Myocyte (in vitro differentiated cells): ENCODE data around the gene DTX3L. TPM values are rescaled to one million over a fixed set of nuclear protein-coding genes. Genes with fewer than 3 reads are reported as not detected.
"Not testable (repeated sequence)": the region's sequence is repeated elsewhere in the genome, so short reads cannot be mapped to it uniquely, and the experiment has no call there.

Experiments used
- DNase-seq: peaks from one replicate; pipeline ENCODE4 v3.0.0-alpha.2; 2012; ENCODE audit warnings: low read depth
- total RNA-seq: library from RNA; depleted of rRNA; stranded (reverse); fragments of >200 nt; gene quantifications from 2 replicates; pipeline ENCODE4 v1.2.3, GENCODE V29; 2014

Gene DTX3L
- total RNA-seq, 1 donor from 2014 or later = 19.6 TPM

- DNase-seq = peak; percentile 81
These were observed 3.5 kb upstream of the DTX3L start for GRCh38 chr3:122560680-122561079.

GRCh38 chr3:122562923-122563716, 1.0 kb upstream of the DTX3L start:
- DNase-seq = no peak

- peak; percentile 22 for DNase-seq
These were observed 467 bp upstream of the DTX3L start for GRCh38 chr3:122563717-122564025.

GRCh38 chr3:122568131-122568530, 4.0 kb downstream of the DTX3L start:
- not testable (repeated sequence) for DNase-seq

GRCh38 chr3:122568755-122569154, 4.6 kb downstream of the DTX3L start:
- no peak for DNase-seq

GRCh38 chr3:122572940-122573412, 8.8 kb downstream of the DTX3L start:
- DNase-seq = no peak

GRCh38 chr3:122576174-122576940, 12.2 kb downstream of the DTX3L start:
- peak; percentile 26 for DNase-seq

GRCh38 chr3:122577409-122578031, 13.4 kb downstream of the DTX3L start, which contains the start of gene PARP15:
TSS of gene PARP15 (plus strand) at chr3:122577650. CDS start at chr3:122577668, 18 bp downstream.
- DNase-seq = no peak

GRCh38 chr3:122578069-122578740, 14.1 kb downstream of the DTX3L start:
- peak; percentile 24 for DNase-seq

- DNase-seq = no peak
These were observed 16.3 kb downstream of the DTX3L start for GRCh38 chr3:122580470-122580869.

GRCh38 chr3:122581622-122582021, 17.5 kb downstream of the DTX3L start:
- DNase-seq = no peak

GRCh38 chr3:122582390-122582789, 18.3 kb downstream of the DTX3L start:
- no peak for DNase-seq

GRCh38 chr3:122586098-122586497, 22.0 kb downstream of the DTX3L start:
- no peak for DNase-seq

- DNase-seq = no peak
These were observed 22.8 kb downstream of the DTX3L start for GRCh38 chr3:122586773-122587485.

- no peak for DNase-seq
These were observed 23.4 kb downstream of the DTX3L start for GRCh38 chr3:122587572-122587971.

- DNase-seq = no peak
These were observed 25.2 kb downstream of the DTX3L start for GRCh38 chr3:122589297-122589696.

- no peak for DNase-seq
These were observed 26.5 kb downstream of the DTX3L start for GRCh38 chr3:122590610-122591009.

GRCh38 chr3:122594025-122594424, 29.9 kb downstream of the DTX3L start:
- DNase-seq = no peak

GRCh38 chr3:122598151-122598550, 34.0 kb downstream of the DTX3L start:
- DNase-seq = no peak

GRCh38 chr3:122598556-122598955, 34.4 kb downstream of the DTX3L start:
- no peak for DNase-seq
